ENCODE data around the gene SELENOF. TPM values are rescaled to one million over a fixed set of nuclear protein-coding genes. Genes with fewer than 3 reads are reported as not detected.

The SELENOF gene
- total RNA-seq, 1 experiment from 2014 or later = 175 TPM

DNA sequence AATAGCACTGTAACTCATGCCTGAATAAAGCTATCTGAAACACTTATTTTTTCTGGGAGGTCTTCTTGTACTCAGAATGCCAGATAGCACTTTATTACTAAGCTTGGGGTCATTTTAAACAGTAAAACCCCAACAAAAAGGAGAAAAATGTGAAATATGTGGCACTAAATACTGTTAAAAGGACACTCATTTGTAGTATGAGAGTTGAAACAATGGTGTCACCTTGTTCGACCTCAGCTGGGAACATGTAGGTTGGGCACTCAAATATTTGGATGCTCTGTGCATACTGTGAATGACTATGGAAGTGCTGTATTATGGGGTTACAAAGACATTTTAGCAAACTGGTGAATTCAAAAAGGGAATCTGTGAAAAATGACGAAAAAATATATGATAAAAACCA lies 53.9 kb downstream of the SELENOF start (continued):
- TF ChIP-seq, protein P1, sequence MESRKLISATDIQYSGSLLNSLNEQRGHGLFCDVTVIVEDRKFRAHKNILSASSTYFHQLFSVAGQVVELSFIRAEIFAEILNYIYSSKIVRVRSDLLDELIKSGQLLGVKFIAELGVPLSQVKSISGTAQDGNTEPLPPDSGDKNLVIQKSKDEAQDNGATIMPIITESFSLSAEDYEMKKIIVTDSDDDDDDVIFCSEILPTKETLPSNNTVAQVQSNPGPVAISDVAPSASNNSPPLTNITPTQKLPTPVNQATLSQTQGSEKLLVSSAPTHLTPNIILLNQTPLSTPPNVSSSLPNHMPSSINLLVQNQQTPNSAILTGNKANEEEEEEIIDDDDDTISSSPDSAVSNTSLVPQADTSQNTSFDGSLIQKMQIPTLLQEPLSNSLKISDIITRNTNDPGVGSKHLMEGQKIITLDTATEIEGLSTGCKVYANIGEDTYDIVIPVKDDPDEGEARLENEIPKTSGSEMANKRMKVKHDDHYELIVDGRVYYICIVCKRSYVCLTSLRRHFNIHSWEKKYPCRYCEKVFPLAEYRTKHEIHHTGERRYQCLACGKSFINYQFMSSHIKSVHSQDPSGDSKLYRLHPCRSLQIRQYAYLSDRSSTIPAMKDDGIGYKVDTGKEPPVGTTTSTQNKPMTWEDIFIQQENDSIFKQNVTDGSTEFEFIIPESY (IDR thresholded peaks at IDR 0.05; ENCODE audit: extremely low read depth, insufficient replicate concordance, low read length) = no peak
- TF ChIP-seq ZFX (IDR thresholded peaks at IDR 0.05) (no peak), SIN3A (IDR thresholded peaks at IDR 0.05; ENCODE audit: low read depth) (no peak), EZH2 (IDR thresholded peaks at IDR 0.05) (no peak), TCF7L2 (IDR thresholded peaks at IDR 0.05; ENCODE audit: borderline replicate concordance, extremely low read depth, insufficient read depth, insufficient read length) (no peak)

DNA sequence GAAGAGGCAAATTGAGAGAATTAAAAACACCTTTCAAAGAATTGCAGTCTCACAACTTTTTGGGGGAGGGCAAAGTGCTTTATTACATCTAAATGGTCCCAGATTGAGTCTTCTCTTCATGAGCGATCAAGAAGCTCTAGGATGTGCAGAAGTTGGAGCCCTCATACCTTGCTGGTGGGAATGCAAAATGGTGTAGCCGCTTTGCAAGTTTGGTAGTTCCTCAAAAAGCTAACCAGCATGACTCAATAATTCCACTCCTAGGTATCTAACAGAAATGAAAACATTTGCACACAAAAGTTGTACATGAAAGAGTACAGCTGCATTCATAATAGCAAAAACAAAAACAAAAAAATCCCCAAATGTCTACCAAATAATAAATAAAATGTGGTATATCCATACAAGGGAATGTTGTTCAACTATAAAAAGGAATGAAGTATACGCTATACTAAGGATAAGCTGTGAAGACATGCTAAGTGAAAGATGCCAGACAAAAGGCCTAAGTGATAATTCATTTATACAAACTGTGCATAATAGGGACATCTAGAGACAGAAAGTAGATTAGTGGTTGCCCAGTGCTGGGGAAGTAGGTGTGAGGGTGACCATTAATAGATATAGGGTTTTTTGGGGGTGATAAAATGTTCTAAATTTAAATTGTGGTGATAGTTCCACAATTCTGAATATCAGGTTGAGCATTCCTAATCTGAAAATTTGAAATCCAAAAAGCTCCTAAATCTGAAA lies 55.2 kb downstream of the SELENOF start:
- ATAC-seq = no peak
- H3K9ac ChIP-seq (ENCODE audit: low read length) = no peak overlapping the region
- no peaks in the 10 kb centered on the region for H3K27me3 ChIP-seq (ENCODE audit: insufficient read depth, low read length)
- no peaks in the 10 kb centered on the region for H3K9me3 ChIP-seq (ENCODE audit: control insufficient read depth in 1 of 2, insufficient read depth in 1 of 2, low read depth in 1 of 2, low read length in 2 of 2)
- no peaks in the 10 kb centered on the region for H3K79me2 ChIP-seq (ENCODE audit: insufficient read depth, low read length)
- no peak for TF ChIP-seq ZFX (IDR thresholded peaks at IDR 0.05)
- TF ChIP-seq, protein P2, sequence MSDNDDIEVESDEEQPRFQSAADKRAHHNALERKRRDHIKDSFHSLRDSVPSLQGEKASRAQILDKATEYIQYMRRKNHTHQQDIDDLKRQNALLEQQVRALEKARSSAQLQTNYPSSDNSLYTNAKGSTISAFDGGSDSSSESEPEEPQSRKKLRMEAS (IDR thresholded peaks at IDR 0.05) = no peak
- no peak for TF ChIP-seq CBX3 (IDR thresholded peaks at IDR 0.05; ENCODE audit: low read depth)
- TF ChIP-seq CEBPB (IDR thresholded peaks at IDR 0.05; ENCODE audit: low read depth) = no peak
- TF ChIP-seq ELF1 (IDR thresholded peaks at IDR 0.05; ENCODE audit: borderline replicate concordance, low read depth) = no peak
- TF ChIP-seq, protein P1 (IDR thresholded peaks at IDR 0.05; ENCODE audit: extremely low read depth, insufficient replicate concordance, low read length) = no peak
- no peak for TF ChIP-seq POLR2AphosphoS5 (IDR thresholded peaks at IDR 0.05; ENCODE audit: low read depth, low read length)
- no peak for TF ChIP-seq SIN3A (IDR thresholded peaks at IDR 0.05; ENCODE audit: low read depth)
- no peak for TF ChIP-seq JUND (IDR thresholded peaks at IDR 0.05)
- TF ChIP-seq ZNF274 (IDR thresholded peaks at IDR 0.05; ENCODE audit: low read depth, low read length) = no peak
- TF ChIP-seq, protein P3, sequence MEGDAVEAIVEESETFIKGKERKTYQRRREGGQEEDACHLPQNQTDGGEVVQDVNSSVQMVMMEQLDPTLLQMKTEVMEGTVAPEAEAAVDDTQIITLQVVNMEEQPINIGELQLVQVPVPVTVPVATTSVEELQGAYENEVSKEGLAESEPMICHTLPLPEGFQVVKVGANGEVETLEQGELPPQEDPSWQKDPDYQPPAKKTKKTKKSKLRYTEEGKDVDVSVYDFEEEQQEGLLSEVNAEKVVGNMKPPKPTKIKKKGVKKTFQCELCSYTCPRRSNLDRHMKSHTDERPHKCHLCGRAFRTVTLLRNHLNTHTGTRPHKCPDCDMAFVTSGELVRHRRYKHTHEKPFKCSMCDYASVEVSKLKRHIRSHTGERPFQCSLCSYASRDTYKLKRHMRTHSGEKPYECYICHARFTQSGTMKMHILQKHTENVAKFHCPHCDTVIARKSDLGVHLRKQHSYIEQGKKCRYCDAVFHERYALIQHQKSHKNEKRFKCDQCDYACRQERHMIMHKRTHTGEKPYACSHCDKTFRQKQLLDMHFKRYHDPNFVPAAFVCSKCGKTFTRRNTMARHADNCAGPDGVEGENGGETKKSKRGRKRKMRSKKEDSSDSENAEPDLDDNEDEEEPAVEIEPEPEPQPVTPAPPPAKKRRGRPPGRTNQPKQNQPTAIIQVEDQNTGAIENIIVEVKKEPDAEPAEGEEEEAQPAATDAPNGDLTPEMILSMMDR (IDR thresholded peaks at IDR 0.05 in 2 of 3, conservative IDR thresholded peaks at IDR 0.05 in 1 of 3; ENCODE audit: borderline replicate concordance in 1 of 3, insufficient read depth in 1 of 3, low read depth in 2 of 3, low read length in 2 of 3) = no peak
- TF ChIP-seq EZH2 (IDR thresholded peaks at IDR 0.05) = no peak
- TF ChIP-seq POLR2A (IDR thresholded peaks at IDR 0.05; ENCODE audit: borderline replicate concordance, extremely low read depth, insufficient read depth, insufficient read length) = no peak
- TF ChIP-seq SP1 (IDR thresholded peaks at IDR 0.05; ENCODE audit: low read depth) = no peak
- TF ChIP-seq FOSL1 (IDR thresholded peaks at IDR 0.05; ENCODE audit: low read depth) = no peak
- no peak for TF ChIP-seq YY1 (IDR thresholded peaks at IDR 0.05; ENCODE audit: extremely low read depth, insufficient replicate concordance, low read depth, low read length)
- TF ChIP-seq SRF (IDR thresholded peaks at IDR 0.05; ENCODE audit: low read depth) = no peak
- no peak for TF ChIP-seq EGR1 (IDR thresholded peaks at IDR 0.05; ENCODE audit: low read depth)
- no TSS peak for BruUV-seq (replicated peaks)
- no peaks in the 10 kb centered on the region for H3K36me3 ChIP-seq (ENCODE audit: control insufficient read depth in 1 of 2, insufficient read depth in 2 of 2, low read length in 2 of 2)
- H3K27ac ChIP-seq (ENCODE audit: low read depth, low read length) = no peak overlapping the region
- no peak overlapping the region for H2AFZ ChIP-seq (ENCODE audit: low read depth, low read length, poor library complexity, severe bottlenecking)
- CTCF ChIA-PET = no interaction called here
- H3K4me1 ChIP-seq (ENCODE audit: control insufficient read depth in 1 of 2, insufficient read depth in 2 of 2, low read length in 2 of 2) = no peaks in the 10 kb centered on the region
- intact Hi-C loops (cut with micrococcal nuclease) = no loop called here
- no peak overlapping the region for H3K4me3 ChIP-seq (replicated peaks in 1 of 2; ENCODE audit: low read depth in 1 of 2, low read length in 2 of 2)
- POLR2A ChIA-PET = no interaction called here
- RAD21 ChIA-PET (ENCODE audit: low non-redundant PET in 1 of 2, low total read pairs in 2 of 2, uncharacterized antibody in 2 of 2, unreplicated experiment in 2 of 2) = no interaction called here
- no peak overlapping the region for H3K4me2 ChIP-seq (ENCODE audit: low read length)
- DNase-seq (ENCODE audit: low read depth, low spot score) = no peak
- H4K20me1 ChIP-seq (ENCODE audit: insufficient read depth) = peaks cover 3% of the 10 kb centered on the region; the same call in 1 of the 2 replicates
- H3K9me2 ChIP-seq (ENCODE audit: insufficient read depth) = no peaks in the 10 kb centered on the region
